Measurements from ENCODE around the gene GUSB. TPM values are rescaled to one million over a fixed set of nuclear protein-coding genes. Genes with fewer than 3 reads are reported as not detected.

GUSB gene
- total RNA-seq, 2 experiments from 2014 or later: 49.5 to 50.9 TPM

DNA sequence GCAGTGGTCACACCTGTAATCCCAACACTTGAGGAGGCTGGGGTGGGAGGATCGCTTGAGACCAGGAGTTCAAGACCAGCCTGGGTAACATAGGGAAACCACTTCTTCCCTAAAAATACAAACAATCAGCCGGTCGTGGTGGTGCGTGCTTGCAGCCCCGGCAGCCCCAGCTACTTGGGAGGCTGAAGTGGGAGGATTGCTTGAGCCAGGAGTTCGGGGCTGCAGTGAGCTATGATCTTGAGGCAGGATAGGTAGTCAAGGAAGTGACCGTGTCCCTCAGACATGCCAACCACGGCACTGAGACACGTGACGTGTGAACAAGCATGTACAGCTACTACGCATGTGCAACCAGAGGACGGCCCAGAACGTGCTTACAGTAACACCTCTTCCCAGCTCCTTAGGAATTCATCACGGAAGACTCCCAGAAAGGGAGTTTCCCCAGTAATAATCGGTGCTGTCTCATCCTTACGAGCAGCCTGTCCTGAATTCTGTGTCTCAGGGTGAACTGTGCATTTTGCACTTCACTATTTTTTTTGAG is 5.3 kb downstream of the GUSB start:
- H3K9me3 ChIP-seq (ENCODE audit: low read length): no peaks in the 10 kb centered on the region
- H4K20me1 ChIP-seq (ENCODE audit: insufficient read depth, low read length): 0 out of 2 replicates have a peak, but pooled peaks cover 3% of the 10 kb centered on the region
- BruUV-seq (replicated peaks): no TSS peak
- H2AFZ ChIP-seq (ENCODE audit: low read length): no peak overlapping the region
- intact Hi-C loops (cut with micrococcal nuclease; ENCODE audit: unreplicated experiment): no loop called here
- H3K27ac ChIP-seq (ENCODE audit: low read depth, low read length, poor library complexity, severe bottlenecking): no peak overlapping the region
- no peaks in the 10 kb centered on the region for H3K9me2 ChIP-seq (ENCODE audit: insufficient read depth, low read length)
- peaks cover 17% of the 10 kb centered on the region for H3K79me2 ChIP-seq (ENCODE audit: insufficient read depth, low read depth, low read length)
- peaks cover 78% of the 10 kb centered on the region for H3K36me3 ChIP-seq (ENCODE audit: insufficient read depth, low read length)
- ChIA-PET POLR2A (interaction anchor here (1.2 kb wide), 1 partner anchor 12 kb away, joined by 3 read pairs; no protein-coding TSS in a partner anchor), CTCF (ENCODE audit: unreplicated experiment) (no interaction called here)
- no peak overlapping the region for H3K4me2 ChIP-seq (ENCODE audit: low read length)
- peaks cover 8% of the 10 kb centered on the region for H3K4me1 ChIP-seq (ENCODE audit: insufficient read depth, low read length, poor library complexity, severe bottlenecking)
- TF ChIP-seq, protein P1, sequence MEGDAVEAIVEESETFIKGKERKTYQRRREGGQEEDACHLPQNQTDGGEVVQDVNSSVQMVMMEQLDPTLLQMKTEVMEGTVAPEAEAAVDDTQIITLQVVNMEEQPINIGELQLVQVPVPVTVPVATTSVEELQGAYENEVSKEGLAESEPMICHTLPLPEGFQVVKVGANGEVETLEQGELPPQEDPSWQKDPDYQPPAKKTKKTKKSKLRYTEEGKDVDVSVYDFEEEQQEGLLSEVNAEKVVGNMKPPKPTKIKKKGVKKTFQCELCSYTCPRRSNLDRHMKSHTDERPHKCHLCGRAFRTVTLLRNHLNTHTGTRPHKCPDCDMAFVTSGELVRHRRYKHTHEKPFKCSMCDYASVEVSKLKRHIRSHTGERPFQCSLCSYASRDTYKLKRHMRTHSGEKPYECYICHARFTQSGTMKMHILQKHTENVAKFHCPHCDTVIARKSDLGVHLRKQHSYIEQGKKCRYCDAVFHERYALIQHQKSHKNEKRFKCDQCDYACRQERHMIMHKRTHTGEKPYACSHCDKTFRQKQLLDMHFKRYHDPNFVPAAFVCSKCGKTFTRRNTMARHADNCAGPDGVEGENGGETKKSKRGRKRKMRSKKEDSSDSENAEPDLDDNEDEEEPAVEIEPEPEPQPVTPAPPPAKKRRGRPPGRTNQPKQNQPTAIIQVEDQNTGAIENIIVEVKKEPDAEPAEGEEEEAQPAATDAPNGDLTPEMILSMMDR (conservative IDR thresholded peaks at IDR 0.05; ENCODE audit: low read length): no peak
- no peak for TF ChIP-seq EZH2phosphoT487 (IDR thresholded peaks at IDR 0.05; ENCODE audit: borderline replicate concordance, low read depth, low read length)
- no peak overlapping the region for H3K4me3 ChIP-seq (ENCODE audit: low read depth, low read length, poor library complexity, severe bottlenecking)
- no peak for DNase-seq (ENCODE audit: low spot score)

DNA sequence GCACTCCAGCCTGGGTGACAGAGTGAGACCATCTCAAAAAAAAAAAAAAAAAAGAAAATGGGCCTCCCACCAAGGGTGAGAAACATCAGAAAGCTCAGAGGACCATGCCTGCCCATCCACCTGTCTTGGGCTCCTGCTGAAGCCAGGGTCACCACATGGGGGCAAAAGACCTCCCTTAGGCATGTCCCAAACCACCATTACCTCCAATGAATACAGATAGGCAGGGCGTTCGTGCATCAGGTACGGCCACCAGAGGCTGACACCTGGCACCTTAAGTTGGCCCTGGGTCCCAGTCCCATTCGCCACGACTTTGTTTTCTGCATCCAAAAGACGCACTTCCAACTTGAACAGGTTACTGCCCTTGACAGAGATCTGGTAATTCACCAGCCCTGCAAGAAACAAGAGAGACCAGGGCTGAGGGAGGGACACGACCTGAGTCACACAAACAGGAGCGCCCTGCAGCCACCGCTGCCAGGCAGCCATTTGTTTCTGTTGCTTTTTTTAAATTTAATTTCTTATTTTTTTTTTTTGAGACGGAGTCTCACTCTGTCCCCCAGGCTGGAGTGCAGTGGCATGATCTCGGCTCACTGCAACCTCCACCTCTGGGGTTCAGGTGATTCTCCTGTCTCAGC is 6.1 kb downstream of the GUSB start:
- CTCF ChIA-PET (ENCODE audit: unreplicated experiment): no interaction called here
- POLR2A ChIA-PET: interaction anchor here (0.6 kb wide), 1 partner anchor 518 kb away, joined by 4 read pairs; no protein-coding TSS in a partner anchor
- BruUV-seq (replicated peaks): no TSS peak

More for the DNA sequence above, 6.1 kb downstream of the GUSB start:
- peaks cover 86% of the 10 kb centered on the region for H3K36me3 ChIP-seq (ENCODE audit: insufficient read depth, low read length)
- DNase-seq (ENCODE audit: low spot score): no peak
- no peak for TF ChIP-seq EZH2phosphoT487 (IDR thresholded peaks at IDR 0.05; ENCODE audit: borderline replicate concordance, low read depth, low read length)
- TF ChIP-seq, protein P1 (conservative IDR thresholded peaks at IDR 0.05; ENCODE audit: low read length): peak; percentile 31
- intact Hi-C loops (cut with micrococcal nuclease; ENCODE audit: unreplicated experiment): no loop called here
- no peak overlapping the region for H2AFZ ChIP-seq (ENCODE audit: low read length)
- H3K9me2 ChIP-seq (ENCODE audit: insufficient read depth, low read length): no peaks in the 10 kb centered on the region
- H3K4me2 ChIP-seq (ENCODE audit: low read length): no peak overlapping the region
- H3K9me3 ChIP-seq (ENCODE audit: low read length): no peaks in the 10 kb centered on the region
- no peak overlapping the region for H3K27ac ChIP-seq (ENCODE audit: low read depth, low read length, poor library complexity, severe bottlenecking)
- H4K20me1 ChIP-seq (ENCODE audit: insufficient read depth, low read length): 0 out of 2 replicates have a peak, but pooled peaks cover 3% of the 10 kb centered on the region
- peaks cover 9% of the 10 kb centered on the region for H3K79me2 ChIP-seq (ENCODE audit: insufficient read depth, low read depth, low read length)
- H3K4me3 ChIP-seq (ENCODE audit: low read depth, low read length, poor library complexity, severe bottlenecking): no peak overlapping the region
- H3K4me1 ChIP-seq (ENCODE audit: insufficient read depth, low read length, poor library complexity, severe bottlenecking): peaks cover 8% of the 10 kb centered on the region
